Loucy (cell line): Measurements from ENCODE around the gene CA5A.

ENCODE experiments used
- CTCF ChIP-seq: fragments of 200-600 bp; sonication (generic); conservative IDR thresholded peaks from 2 replicates; pipeline ENCODE4 v1.5.1; 2014; ENCODE audit warnings: mild to moderate bottlenecking, antibody characterized with exemption, low read length
- EZH2phosphoT487 ChIP-seq: fragments of 200-600 bp; IDR thresholded peaks from 2 replicates; pipeline ENCODE4 v1.6.1; 2018; ENCODE audit warnings: antibody characterized with exemption, mild to moderate bottlenecking, moderate library complexity, borderline replicate concordance

- no peak for TF ChIP-seq CTCF
- TF ChIP-seq EZH2phosphoT487: no peak
These were observed 37.8 kb upstream of the CA5A start for GRCh38 chr16:87974178-87974577.
